ENCODE data around the gene MACC1. TPM values are rescaled to one million over a fixed set of nuclear protein-coding genes. Genes with fewer than 3 reads are reported as not detected.

The MACC1 gene
- total and polyA plus RNA-seq, 2 of the 13 experiments (the other 11 are each of a cell fraction or from before 2014, with no cell fraction given) = 0.04 TPM; not detected in 1

DNA sequence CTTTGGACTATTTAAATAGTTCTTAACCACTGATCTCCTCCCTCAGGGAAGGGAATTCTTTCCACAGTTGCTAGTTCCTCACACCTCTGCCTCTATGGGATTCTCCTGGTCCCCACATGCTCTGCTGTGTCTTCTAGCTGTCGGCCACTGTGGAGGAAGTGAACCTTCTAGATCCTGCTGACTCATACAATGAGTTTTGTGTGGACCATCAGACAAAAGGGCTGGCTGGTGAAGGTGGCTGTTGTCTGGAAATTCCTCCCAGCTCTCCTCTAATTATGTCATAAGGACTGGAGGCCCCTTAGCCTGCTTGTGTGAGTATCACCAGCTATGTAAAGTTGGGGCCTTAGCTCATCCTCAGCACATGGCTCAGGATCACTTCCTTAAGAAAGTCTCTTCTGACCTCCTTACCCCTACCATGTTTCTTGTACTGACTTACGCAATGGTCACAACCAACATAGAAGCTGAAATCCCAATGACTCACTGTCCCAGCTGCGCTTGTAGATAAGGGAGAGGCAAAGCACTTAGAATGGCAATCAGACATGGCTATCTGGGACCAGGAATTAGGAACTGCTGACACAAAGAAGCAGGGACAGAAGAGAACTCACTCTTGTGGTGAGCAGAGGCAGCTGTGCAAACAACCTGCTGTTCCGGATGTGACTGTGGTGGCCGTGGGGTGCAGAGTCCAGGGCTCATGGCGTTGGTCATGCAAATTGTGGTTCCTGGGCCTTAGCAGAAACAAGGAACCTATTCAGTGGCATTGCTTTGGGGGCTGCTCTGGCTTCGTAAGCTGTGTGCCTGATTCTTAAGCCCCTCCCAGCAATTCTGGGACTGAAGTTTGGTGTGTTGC is 2.5 kb upstream of the MACC1 start (continued):
- TF ChIP-seq U2AF1 (optimal IDR thresholded peaks at IDR 0.05; ENCODE audit: low read depth, low read length) (no peak), CTCF (CRISPR knock-in tag; IDR thresholded peaks at IDR 0.05) (peak; percentile 36), SNAI1 (CRISPR knock-in tag; IDR thresholded peaks at IDR 0.05; ENCODE audit: borderline replicate concordance) (no peak), NFKBIZ (CRISPR knock-in tag; IDR thresholded peaks at IDR 0.05) (peak; percentile 98), RXRB (CRISPR knock-in tag; IDR thresholded peaks at IDR 0.05; ENCODE audit: borderline replicate concordance) (peak; percentile 86; the same call in 1 of the 2 replicates), MLX (CRISPR knock-in tag; IDR thresholded peaks at IDR 0.05) (peak; percentile 88; the same call in 1 of the 2 replicates), ZNF3 (CRISPR knock-in tag; IDR thresholded peaks at IDR 0.05) (0 out of 2 replicates have a peak, but pooled peaks have one; percentile 22), ZNF263 (CRISPR knock-in tag; IDR thresholded peaks at IDR 0.05) (no peak), KAT7 (CRISPR knock-in tag; IDR thresholded peaks at IDR 0.05; ENCODE audit: borderline replicate concordance) (peak; percentile 64; the same call in 1 of the 2 replicates), ZNF232 (CRISPR knock-in tag; IDR thresholded peaks at IDR 0.05; ENCODE audit: borderline replicate concordance) (peak; percentile 32; the same call in 1 of the 2 replicates), ZNF512B (CRISPR knock-in tag; IDR thresholded peaks at IDR 0.05; ENCODE audit: borderline replicate concordance) (0 out of 2 replicates have a peak, but pooled peaks have one; percentile 66), NFIC (IDR thresholded peaks at IDR 0.05; ENCODE audit: low read length) (peak; percentile 80), CHD2 (IDR thresholded peaks at IDR 0.05; ENCODE audit: low read depth, low read length) (0 out of 2 replicates have a peak, but pooled peaks have one; percentile 31), ZNF883 (CRISPR knock-in tag; IDR thresholded peaks at IDR 0.05; ENCODE audit: not compliant biosample characterization) (no peak), ZNF550 (CRISPR knock-in tag; IDR thresholded peaks at IDR 0.05; ENCODE audit: borderline replicate concordance) (no peak), GABPA (IDR thresholded peaks at IDR 0.05; ENCODE audit: low read depth, low read length) (peak; percentile 44), GABPA (CRISPR knock-in tag; IDR thresholded peaks at IDR 0.05; ENCODE audit: low read depth) (peak; percentile 84), GLI4 (CRISPR knock-in tag; IDR thresholded peaks at IDR 0.05; ENCODE audit: borderline replicate concordance) (0 out of 2 replicates have a peak, but pooled peaks have one; percentile 20), EHMT2 (IDR thresholded peaks at IDR 0.05; ENCODE audit: borderline replicate concordance, low read depth, low read length) (peak; percentile 89), ZBTB20 (CRISPR knock-in tag; IDR thresholded peaks at IDR 0.05; ENCODE audit: borderline replicate concordance, low read depth) (peak; percentile 45; the same call in 1 of the 2 replicates), SMARCE1 (IDR thresholded peaks at IDR 0.05; ENCODE audit: borderline replicate concordance) (no peak)
- TF ChIP-seq, protein P1, sequence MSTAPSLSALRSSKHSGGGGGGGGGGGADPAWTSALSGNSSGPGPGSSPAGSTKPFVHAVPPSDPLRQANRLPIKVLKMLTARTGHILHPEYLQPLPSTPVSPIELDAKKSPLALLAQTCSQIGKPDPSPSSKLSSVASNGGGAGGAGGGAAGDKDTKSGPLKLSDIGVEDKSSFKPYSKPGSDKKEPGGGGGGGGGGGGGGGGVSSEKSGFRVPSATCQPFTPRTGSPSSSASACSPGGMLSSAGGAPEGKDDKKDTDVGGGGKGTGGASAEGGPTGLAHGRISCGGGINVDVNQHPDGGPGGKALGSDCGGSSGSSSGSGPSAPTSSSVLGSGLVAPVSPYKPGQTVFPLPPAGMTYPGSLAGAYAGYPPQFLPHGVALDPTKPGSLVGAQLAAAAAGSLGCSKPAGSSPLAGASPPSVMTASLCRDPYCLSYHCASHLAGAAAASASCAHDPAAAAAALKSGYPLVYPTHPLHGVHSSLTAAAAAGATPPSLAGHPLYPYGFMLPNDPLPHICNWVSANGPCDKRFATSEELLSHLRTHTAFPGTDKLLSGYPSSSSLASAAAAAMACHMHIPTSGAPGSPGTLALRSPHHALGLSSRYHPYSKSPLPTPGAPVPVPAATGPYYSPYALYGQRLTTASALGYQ (CRISPR knock-in tag; IDR thresholded peaks at IDR 0.05) = peak; percentile 83; the same call in 1 of the 2 replicates
